ENCODE results near the gene TSPAN18. TPM values are rescaled to one million over a fixed set of nuclear protein-coding genes. Genes with fewer than 3 reads are reported as not detected.
A peak's percentile ranks its signal among the peaks of the same experiment; 100 is the strongest.

TSPAN18 gene
- total RNA-seq, 1 donor from 2014 or later, result 25.7 TPM

DNA sequence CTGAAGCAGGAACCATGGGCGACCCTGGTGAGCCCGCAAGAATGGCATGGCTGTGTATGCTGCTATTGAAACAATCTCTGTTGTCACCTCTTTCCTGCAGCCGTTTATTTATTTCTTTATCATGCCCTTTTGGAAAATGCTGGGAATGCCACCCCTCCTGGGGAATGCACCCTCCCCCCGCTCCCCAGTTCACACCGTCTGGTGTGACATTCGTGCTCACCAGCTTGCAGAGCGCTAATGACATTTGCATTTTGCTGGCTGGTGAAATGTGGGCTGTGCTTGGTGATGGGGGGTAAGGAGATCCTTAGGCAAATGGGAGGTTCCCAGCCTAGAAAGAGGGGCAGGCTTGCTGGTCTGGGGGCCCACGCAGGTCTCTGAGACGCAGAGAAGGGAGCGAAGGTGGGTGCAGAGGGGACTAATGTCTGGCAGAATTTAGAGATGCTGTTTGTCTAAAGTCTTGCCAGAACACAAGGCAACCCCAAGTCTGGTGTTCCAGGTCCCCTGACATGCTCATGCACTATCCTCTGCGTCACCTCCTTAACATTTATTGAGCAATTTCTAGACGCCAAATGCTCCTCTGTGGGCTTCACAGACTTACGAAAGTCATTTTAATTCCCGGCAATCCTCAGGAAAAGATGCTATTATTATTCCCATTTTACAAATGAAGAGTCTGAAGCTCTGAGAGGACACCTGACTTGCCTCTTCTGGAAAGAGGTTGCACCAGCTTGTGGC, 132.2 kb downstream of the TSPAN18 start:
- TF ChIP-seq, protein P1, sequence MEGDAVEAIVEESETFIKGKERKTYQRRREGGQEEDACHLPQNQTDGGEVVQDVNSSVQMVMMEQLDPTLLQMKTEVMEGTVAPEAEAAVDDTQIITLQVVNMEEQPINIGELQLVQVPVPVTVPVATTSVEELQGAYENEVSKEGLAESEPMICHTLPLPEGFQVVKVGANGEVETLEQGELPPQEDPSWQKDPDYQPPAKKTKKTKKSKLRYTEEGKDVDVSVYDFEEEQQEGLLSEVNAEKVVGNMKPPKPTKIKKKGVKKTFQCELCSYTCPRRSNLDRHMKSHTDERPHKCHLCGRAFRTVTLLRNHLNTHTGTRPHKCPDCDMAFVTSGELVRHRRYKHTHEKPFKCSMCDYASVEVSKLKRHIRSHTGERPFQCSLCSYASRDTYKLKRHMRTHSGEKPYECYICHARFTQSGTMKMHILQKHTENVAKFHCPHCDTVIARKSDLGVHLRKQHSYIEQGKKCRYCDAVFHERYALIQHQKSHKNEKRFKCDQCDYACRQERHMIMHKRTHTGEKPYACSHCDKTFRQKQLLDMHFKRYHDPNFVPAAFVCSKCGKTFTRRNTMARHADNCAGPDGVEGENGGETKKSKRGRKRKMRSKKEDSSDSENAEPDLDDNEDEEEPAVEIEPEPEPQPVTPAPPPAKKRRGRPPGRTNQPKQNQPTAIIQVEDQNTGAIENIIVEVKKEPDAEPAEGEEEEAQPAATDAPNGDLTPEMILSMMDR (IDR thresholded peaks at IDR 0.05; ENCODE audit: unreplicated experiment), result no peak
- H3K36me3 Mint-ChIP-seq (ENCODE audit: insufficient read depth), result no peaks in the 10 kb centered on the region
- H3K9me3 Mint-ChIP-seq (ENCODE audit: low read depth), result no peaks in the 10 kb centered on the region
- H3K4me1 Mint-ChIP-seq (ENCODE audit: low read depth), result peaks cover 22% of the 10 kb centered on the region
- H3K27me3 Mint-ChIP-seq, result no peaks in the 10 kb centered on the region
- no peak overlapping the region for H3K4me3 Mint-ChIP-seq (ENCODE audit: low read depth)
- no peak for DNase-seq (ENCODE audit: low spot score, unreplicated experiment)
- peak overlapping the region; percentile 69 for H3K27ac Mint-ChIP-seq

GRCh38 chr11:44859528-44859925, 132.8 kb downstream of the TSPAN18 start:
- DNase-seq (ENCODE audit: low spot score, unreplicated experiment), result no peak
- Mint-ChIP-seq H3K4me3 (ENCODE audit: low read depth) (no peak overlapping the region), H3K36me3 (ENCODE audit: insufficient read depth) (no peaks in the 10 kb centered on the region), H3K9me3 (ENCODE audit: low read depth) (no peaks in the 10 kb centered on the region), H3K4me1 (ENCODE audit: low read depth) (peaks cover 17% of the 10 kb centered on the region), H3K27me3 (no peaks in the 10 kb centered on the region), H3K27ac (no peak overlapping the region)
- TF ChIP-seq, protein P1 (IDR thresholded peaks at IDR 0.05; ENCODE audit: unreplicated experiment), result no peak

DNA sequence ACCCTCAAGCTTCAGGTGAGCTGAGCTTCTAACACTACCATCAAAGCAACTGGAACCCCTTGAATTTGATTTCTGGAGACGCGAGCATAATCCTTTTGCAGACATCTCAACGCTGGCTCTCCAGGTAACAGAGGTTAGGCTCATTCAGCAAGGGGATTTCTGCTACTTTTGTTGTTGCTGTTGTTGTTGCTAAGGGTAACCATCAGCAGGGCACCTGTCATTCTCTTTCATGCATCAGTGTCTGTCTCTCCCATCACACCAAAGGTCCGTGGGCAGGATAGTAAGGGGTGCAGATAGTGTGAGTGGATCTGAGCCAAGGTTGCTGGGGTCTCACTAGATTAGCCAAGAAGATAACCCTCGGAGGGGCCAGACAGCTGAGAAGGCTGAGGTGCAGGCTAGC, 133.6 kb downstream of the TSPAN18 start:
- H3K4me3 Mint-ChIP-seq (ENCODE audit: low read depth), result no peak overlapping the region
- no peaks in the 10 kb centered on the region for H3K36me3 Mint-ChIP-seq (ENCODE audit: insufficient read depth)
- no peaks in the 10 kb centered on the region for H3K9me3 Mint-ChIP-seq (ENCODE audit: low read depth)
- H3K27ac Mint-ChIP-seq, result no peak overlapping the region
- peaks cover 9% of the 10 kb centered on the region for H3K4me1 Mint-ChIP-seq (ENCODE audit: low read depth)
- no peak for DNase-seq (ENCODE audit: low spot score, unreplicated experiment)
- no peaks in the 10 kb centered on the region for H3K27me3 Mint-ChIP-seq
- TF ChIP-seq, protein P1 (IDR thresholded peaks at IDR 0.05; ENCODE audit: unreplicated experiment), result no peak

- Mint-ChIP-seq H3K4me3 (ENCODE audit: low read depth) (no peak overlapping the region), H3K9me3 (ENCODE audit: low read depth) (no peaks in the 10 kb centered on the region), H3K27me3 (no peaks in the 10 kb centered on the region), H3K4me1 (ENCODE audit: low read depth) (peaks cover 9% of the 10 kb centered on the region), H3K27ac (peak overlapping the region; percentile 9), H3K36me3 (ENCODE audit: insufficient read depth) (no peaks in the 10 kb centered on the region)
- TF ChIP-seq, protein P1 (IDR thresholded peaks at IDR 0.05; ENCODE audit: unreplicated experiment), result no peak
- no peak for DNase-seq (ENCODE audit: low spot score, unreplicated experiment)
These were observed 135.2 kb downstream of the TSPAN18 start for GRCh38 chr11:44861849-44862557.

DNA sequence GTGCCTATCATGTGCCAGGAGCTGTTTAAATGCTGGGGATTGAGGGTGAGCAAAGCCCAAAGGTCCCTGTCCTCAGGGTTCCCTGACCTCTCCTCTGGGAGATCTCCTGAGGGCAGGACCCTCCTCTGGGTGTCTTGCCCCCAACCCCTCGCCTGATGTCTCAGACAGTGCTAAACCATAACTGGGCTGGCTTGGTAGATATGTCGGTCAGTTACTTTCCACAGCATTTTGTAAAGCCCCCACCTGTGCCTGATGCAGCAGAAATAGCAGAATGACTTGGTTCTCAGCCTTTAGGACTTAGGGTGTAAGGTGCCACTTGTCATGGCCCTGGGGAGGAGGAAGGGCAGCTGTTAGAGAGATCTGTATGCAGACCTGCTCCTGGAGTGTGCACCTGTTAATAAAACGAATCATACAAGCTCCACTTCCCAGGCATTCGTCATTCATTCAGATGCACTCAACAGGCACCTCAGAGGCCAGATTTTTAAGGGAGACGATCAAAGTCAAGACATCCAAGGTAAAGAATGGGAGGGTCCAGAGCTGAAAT, 135.9 kb downstream of the TSPAN18 start:
- Mint-ChIP-seq H3K27me3 (no peaks in the 10 kb centered on the region), H3K36me3 (ENCODE audit: insufficient read depth) (no peaks in the 10 kb centered on the region), H3K4me3 (ENCODE audit: low read depth) (no peak overlapping the region), H3K27ac (peak overlapping the region; percentile 9), H3K9me3 (ENCODE audit: low read depth) (no peaks in the 10 kb centered on the region), H3K4me1 (ENCODE audit: low read depth) (peaks cover 9% of the 10 kb centered on the region)
- DNase-seq (ENCODE audit: low spot score, unreplicated experiment), result no peak
- TF ChIP-seq, protein P1 (IDR thresholded peaks at IDR 0.05; ENCODE audit: unreplicated experiment), result no peak
